SW 1271 (cell line): ENCODE data around the gene FIP1L1.

ENCODE experiments used
- DNase-seq, 2 experiments: peaks; one replicate each; lab custom pipeline; 2025; lab: John Stamatoyannopoulos, UW

Gene FIP1L1

DNA sequence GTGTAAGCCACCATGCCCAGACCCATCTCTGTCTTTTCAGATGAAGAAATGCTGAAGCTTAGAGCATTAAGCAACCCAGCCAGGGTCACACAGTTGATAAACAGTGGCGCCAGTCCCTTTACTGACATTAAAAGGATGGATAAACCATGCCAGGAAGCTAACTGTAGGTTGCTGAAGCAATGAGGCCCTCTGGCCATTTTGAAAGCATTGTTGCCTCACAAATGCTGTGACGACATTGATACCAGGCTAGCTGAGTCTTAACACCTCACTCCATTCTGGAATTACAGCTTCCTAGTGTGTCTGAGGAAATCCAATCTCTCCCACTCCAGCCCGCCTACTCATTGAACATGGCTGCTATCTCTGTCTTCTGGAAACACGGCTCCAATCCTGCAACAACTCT, 124.1 kb downstream of the FIP1L1 start:
- no peak for DNase-seq

DNA sequence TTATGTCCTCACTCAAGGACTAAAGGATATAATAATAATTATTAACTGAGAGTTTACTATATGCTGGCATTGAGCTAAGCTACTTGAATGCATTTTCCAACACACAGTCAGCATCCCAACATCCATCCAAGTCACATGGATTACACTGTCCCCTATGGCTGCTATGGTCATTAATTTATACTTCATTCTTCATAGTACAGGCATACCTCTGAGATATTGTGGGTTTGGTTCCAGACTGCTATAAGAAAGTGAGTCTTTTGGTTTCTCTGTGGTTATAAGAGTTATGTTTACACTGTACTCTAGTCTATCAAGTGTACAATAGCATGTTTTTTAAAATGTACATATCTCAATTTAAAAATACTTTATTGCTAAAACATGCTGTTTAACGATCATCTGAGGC, 124.7 kb downstream of the FIP1L1 start:
- no peak for DNase-seq

DNA sequence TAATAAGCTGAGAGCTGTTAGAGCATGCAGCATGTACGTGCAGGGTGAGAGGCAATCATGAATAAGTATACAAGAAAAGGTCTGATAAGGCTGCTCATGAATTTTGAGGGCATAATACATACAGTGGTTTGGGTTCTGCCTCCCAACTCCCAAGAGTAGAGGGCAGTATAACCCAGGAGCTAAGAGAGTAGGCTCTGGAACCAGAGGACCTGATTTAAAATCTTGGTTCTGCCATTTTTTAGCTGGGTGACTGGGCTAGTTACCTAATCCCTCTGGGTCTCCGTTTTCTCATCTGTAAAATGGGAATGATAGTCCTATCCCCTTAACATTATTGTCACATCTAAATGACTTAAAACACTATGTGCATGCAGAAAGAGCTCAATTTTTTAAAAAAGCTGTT, 128.5 kb downstream of the FIP1L1 start:
- DNase-seq, result no peak

DNA sequence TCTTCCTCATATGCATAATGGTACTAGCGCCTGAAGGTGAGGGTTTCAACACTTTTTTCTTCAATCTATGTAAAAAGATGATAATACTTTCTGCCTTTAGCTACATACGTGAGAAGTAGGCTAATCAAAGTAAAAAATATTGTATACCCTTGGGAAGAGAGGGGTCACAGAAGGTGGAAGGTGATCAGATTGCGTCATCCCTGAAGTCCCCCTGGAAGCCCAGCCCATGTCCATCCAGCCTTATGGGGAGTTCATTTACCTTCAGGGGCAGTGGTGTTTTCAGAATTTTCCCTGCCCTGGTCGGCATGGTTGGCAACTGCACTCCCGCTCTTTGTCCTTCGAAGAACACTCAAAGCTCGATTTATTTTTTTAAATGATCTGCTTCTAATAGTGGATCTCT, 129.6 kb downstream of the FIP1L1 start:
- DNase-seq, result no peak

DNA sequence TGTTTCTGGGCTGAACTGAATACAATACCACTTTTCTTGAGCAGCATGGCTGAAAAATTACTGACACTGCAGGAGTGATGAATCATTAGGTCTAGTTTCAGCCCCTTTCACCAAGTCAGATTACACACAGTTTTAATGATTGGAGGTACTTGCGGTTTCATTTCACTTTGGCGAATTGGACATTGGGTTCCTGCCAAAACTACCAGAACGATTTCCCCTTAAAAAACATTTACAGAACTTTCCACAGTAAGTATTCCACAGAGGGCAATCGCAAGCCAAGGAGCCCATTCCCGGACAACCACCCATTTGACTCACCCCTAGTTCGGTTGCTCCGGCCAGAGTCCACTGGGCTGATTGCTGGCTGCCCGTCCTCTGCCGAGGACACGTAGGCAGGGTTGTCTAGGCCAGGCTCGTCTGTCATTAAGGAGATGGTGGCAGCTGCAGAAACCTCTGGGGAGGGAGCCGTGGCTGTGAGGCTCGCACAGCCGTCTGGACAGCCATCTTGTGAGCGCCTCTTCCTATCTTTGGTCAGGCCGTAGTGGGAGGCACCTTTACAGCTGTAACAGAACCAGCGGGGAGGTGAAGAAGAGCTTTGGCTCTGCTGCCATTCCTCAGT, 130.3 kb downstream of the FIP1L1 start:
- no peak for DNase-seq

DNA sequence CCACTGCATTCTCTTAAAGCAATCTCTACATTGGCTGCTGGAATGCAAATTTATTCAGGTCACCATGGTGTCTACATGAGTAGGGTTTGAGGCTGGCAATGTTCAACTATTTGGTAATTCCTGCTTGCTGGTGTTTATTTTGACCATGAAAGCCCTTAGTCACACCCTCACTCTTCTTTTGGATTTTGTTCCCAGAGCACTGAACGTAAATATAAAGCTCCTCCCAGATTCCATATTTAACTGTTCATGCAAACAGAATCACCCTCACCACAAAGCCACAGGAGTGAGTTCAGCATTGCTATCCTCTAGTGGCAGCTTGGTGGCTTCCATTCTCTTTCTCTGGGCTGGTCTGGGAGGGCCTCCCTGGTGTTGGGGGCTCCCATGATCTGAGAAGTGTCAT, 131.0 kb downstream of the FIP1L1 start:
- DNase-seq, result no peak

DNA sequence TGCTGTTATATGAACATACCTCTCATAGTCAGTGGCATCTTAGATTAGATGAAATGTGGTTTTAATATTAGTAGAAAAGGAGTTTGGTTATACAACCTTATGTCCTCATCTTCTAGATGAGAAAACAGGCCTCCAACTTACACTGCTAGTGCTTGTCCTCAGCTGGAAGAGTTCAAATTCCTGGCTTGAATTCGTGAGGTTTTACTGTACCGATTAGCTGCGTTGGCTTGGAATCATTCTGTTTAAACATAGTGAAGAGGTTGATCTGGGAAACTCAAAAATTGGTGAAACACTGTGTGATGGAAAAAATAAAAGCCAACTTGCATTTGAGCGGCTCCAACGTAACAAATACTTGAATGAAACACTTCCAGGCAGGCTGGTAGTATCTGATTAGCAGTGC, 132.9 kb downstream of the FIP1L1 start:
- no peak for DNase-seq
